ENCODE results near the gene PXYLP1.

DNA sequence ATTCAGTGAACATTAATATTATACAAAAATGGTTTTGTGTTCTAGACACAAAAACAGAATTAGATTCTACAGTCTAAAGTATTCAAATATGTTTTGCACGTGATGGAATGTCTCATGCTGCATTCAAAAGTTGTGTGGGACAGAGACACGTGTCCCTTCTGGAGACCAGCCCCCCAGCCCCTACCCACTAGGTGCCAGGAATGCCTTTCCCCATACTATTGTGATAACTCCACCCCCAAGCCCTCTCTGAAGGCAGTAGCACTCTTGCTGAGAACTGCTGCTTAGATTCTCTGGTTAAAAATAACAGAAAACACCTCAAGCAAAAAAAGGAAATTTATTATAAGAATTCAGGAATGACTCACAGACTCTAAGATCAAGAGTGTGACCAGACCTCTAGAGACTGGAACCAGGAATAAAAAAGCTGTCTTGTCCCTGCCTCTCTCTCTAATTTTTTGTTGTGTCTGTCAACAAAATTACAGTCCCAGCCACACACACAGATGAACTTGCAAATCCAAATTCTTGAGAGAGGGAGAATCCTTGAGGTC lies 57.7 kb downstream of the PXYLP1 start:
- TF ChIP-seq, protein P1, sequence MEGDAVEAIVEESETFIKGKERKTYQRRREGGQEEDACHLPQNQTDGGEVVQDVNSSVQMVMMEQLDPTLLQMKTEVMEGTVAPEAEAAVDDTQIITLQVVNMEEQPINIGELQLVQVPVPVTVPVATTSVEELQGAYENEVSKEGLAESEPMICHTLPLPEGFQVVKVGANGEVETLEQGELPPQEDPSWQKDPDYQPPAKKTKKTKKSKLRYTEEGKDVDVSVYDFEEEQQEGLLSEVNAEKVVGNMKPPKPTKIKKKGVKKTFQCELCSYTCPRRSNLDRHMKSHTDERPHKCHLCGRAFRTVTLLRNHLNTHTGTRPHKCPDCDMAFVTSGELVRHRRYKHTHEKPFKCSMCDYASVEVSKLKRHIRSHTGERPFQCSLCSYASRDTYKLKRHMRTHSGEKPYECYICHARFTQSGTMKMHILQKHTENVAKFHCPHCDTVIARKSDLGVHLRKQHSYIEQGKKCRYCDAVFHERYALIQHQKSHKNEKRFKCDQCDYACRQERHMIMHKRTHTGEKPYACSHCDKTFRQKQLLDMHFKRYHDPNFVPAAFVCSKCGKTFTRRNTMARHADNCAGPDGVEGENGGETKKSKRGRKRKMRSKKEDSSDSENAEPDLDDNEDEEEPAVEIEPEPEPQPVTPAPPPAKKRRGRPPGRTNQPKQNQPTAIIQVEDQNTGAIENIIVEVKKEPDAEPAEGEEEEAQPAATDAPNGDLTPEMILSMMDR (IDR thresholded peaks at IDR 0.05): no peak
- TF ChIP-seq POLR2A (IDR thresholded peaks at IDR 0.05): no peak

Data from thyroid gland (tissue), 4 donors.